C4-2B (cell line): ENCODE measurements around the gene STPG3.

ENCODE experiments used
- CTCF ChIP-seq: fragments of 450-650 bp; conservative IDR thresholded peaks from 2 replicates; pipeline ENCODE4 v1.5.1; 2017; ENCODE audit warnings: mild to moderate bottlenecking
- ZFX ChIP-seq: fragments of 450-650 bp; IDR thresholded peaks from 2 replicates; pipeline ENCODE4 v1.6.1; 2017

- TF ChIP-seq CTCF: no peak
- TF ChIP-seq ZFX: no peak
These were observed 20.2 kb upstream of the STPG3 start, which contains the start of gene SLC34A3 for GRCh38 chr9:137230705-137231371.
